ENCODE measurements around the gene CD33.

DNA sequence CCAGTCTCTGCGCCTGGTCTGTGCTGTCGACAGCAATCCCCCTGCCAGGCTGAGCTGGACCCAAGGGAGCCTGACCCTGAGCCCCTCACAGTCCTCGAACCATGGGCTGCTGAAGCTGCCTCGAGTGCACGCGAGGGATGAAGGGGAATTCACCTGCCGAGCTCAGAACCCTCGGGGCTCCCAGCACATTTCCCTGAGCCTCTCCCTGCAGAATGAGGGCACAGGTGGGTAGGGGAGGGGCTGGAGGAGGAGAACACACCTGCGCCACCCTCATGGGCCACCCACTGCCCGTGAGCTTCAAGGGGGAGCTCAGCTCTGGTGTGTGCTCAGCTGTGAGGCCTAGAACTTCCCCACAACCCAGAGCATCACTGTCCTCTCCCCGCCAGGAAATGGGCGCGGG lies 38.6 kb upstream of the CD33 start:
- no peak for TF ChIP-seq CHD2 (IDR thresholded peaks at IDR 0.05; ENCODE audit: low read length)
- no peak for TF ChIP-seq YY1 (IDR thresholded peaks at IDR 0.05; ENCODE audit: low read depth, low read length)
- TF ChIP-seq, protein P1, sequence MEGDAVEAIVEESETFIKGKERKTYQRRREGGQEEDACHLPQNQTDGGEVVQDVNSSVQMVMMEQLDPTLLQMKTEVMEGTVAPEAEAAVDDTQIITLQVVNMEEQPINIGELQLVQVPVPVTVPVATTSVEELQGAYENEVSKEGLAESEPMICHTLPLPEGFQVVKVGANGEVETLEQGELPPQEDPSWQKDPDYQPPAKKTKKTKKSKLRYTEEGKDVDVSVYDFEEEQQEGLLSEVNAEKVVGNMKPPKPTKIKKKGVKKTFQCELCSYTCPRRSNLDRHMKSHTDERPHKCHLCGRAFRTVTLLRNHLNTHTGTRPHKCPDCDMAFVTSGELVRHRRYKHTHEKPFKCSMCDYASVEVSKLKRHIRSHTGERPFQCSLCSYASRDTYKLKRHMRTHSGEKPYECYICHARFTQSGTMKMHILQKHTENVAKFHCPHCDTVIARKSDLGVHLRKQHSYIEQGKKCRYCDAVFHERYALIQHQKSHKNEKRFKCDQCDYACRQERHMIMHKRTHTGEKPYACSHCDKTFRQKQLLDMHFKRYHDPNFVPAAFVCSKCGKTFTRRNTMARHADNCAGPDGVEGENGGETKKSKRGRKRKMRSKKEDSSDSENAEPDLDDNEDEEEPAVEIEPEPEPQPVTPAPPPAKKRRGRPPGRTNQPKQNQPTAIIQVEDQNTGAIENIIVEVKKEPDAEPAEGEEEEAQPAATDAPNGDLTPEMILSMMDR (IDR thresholded peaks at IDR 0.05; ENCODE audit: control extremely low read depth in 1 of 3, insufficient read depth in 1 of 3, low read depth in 1 of 3, low read length in 3 of 3), result no peak
- TF ChIP-seq SUZ12 (IDR thresholded peaks at IDR 0.05; ENCODE audit: low read length), result no peak
- TF ChIP-seq, protein P2, sequence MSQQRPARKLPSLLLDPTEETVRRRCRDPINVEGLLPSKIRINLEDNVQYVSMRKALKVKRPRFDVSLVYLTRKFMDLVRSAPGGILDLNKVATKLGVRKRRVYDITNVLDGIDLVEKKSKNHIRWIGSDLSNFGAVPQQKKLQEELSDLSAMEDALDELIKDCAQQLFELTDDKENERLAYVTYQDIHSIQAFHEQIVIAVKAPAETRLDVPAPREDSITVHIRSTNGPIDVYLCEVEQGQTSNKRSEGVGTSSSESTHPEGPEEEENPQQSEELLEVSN (IDR thresholded peaks at IDR 0.05), result no peak
- TF ChIP-seq RAD21 (IDR thresholded peaks at IDR 0.05 in 1 of 2, conservative IDR thresholded peaks at IDR 0.05 in 1 of 2; ENCODE audit: low read depth in 2 of 2, low read length in 2 of 2), result no peak
- no peak for TF ChIP-seq FOSL1 (IDR thresholded peaks at IDR 0.05; ENCODE audit: insufficient read depth, low read depth, low read length)
- no peak for TF ChIP-seq SIRT6 (IDR thresholded peaks at IDR 0.05; ENCODE audit: low read length)
- no peak for TF ChIP-seq ZNF274 (IDR thresholded peaks at IDR 0.05; ENCODE audit: borderline replicate concordance, extremely low read depth, low read length)
